ENCODE measurements around the gene VIM. TPM values are rescaled to one million over a fixed set of nuclear protein-coding genes. Genes with fewer than 3 reads are reported as not detected.

The VIM gene
- total and polyA plus RNA-seq, 2 experiments from 2014 or later, result 258 to 1,157 TPM

DNA sequence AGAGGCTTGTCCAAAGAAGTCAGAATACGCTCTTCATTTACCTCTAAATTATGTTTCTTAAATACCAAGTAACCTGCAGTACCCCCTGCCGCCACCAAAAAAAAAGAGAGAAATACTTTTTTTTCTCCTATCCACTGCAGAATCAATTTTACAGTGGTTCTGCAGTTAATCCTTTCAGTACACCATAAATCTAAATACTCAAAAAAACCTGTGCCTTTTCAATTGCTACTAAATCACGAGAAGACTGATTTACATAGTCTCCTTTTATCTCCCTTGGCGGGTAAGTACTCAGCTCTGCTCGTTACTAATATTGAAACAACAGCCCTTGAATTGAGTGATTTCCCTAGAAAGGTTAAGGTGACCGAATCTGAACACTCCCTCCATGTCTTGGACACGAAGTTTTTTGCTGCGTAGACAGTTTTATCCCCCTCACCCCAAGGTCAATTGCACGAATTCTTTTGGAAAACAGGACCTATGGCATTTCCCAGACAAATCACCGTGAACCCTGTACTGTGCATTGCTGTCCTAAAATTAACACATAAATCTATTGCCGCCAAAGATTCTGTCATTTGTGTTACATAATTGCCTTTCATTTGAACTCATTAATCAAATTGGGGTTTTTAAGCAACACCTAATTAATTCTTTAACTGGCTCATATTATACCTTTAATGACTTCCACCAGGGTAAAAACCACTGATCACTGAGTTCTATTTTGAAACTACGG, 512 bp upstream of the VIM start:
- Histone ChIP-seq H3K27ac (peak overlapping the region; percentile 84), H3K4me1 (ENCODE audit: low read depth) (peaks cover 10% of the 10 kb centered on the region), H3K27me3 (no peaks in the 10 kb centered on the region), H3K4me3 (peak overlapping the region; percentile 62), H3K9me3 (ENCODE audit: low read depth) (no peaks in the 10 kb centered on the region), H3K36me3 (peaks cover 8% of the 10 kb centered on the region)
- DNase-seq (ENCODE audit: low read depth in 1 of 2, low spot score in 1 of 2), result peak in 1 of 2 donors; percentile 13
- TF ChIP-seq CTCF (IDR thresholded peaks at IDR 0.05; ENCODE audit: low read depth, low read length), result peak; percentile 45

DNA sequence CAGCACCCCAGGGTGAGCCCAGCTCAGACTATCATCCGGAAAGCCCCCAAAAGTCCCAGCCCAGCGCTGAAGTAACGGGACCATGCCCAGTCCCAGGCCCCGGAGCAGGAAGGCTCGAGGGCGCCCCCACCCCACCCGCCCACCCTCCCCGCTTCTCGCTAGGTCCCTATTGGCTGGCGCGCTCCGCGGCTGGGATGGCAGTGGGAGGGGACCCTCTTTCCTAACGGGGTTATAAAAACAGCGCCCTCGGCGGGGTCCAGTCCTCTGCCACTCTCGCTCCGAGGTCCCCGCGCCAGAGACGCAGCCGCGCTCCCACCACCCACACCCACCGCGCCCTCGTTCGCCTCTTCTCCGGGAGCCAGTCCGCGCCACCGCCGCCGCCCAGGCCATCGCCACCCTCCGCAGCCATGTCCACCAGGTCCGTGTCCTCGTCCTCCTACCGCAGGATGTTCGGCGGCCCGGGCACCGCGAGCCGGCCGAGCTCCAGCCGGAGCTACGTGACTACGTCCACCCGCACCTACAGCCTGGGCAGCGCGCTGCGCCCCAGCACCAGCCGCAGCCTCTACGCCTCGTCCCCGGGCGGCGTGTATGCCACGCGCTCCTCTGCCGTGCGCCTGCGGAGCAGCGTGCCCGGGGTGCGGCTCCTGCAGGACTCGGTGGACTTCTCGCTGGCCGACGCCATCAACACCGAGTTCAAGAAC, 1.1 kb downstream of the VIM start:
- peaks cover 24% of the 10 kb centered on the region for H3K36me3 ChIP-seq
- peak; percentile 3 for TF ChIP-seq CTCF (IDR thresholded peaks at IDR 0.05; ENCODE audit: low read depth, low read length)
- no peaks in the 10 kb centered on the region for H3K9me3 ChIP-seq (ENCODE audit: low read depth)
- DNase-seq (ENCODE audit: low read depth in 1 of 2, low spot score in 1 of 2), result peak; percentile 91 to 95
- H3K27ac ChIP-seq, result peak overlapping the region; percentile 84
- peak overlapping the region; percentile 62 for H3K4me3 ChIP-seq
- H3K27me3 ChIP-seq, result no peaks in the 10 kb centered on the region
- H3K4me1 ChIP-seq (ENCODE audit: low read depth), result peaks cover 10% of the 10 kb centered on the region

GRCh38 chr10:17229717-17229966, 1.6 kb downstream of the VIM start:
- peak overlapping the region; percentile 84 for H3K27ac ChIP-seq
- DNase-seq (ENCODE audit: low read depth in 1 of 2, low spot score in 1 of 2), result no peak
- H3K9me3 ChIP-seq (ENCODE audit: low read depth), result no peaks in the 10 kb centered on the region
- H3K27me3 ChIP-seq, result no peaks in the 10 kb centered on the region
- peaks cover 10% of the 10 kb centered on the region for H3K4me1 ChIP-seq (ENCODE audit: low read depth)
- peak overlapping the region; percentile 62 for H3K4me3 ChIP-seq
- TF ChIP-seq CTCF (IDR thresholded peaks at IDR 0.05; ENCODE audit: low read depth, low read length), result no peak
- H3K36me3 ChIP-seq, result peaks cover 29% of the 10 kb centered on the region

GRCh38 chr10:17229967-17230682, 2.1 kb downstream of the VIM start:
- peak overlapping the region; percentile 84 for H3K27ac ChIP-seq
- H3K27me3 ChIP-seq, result no peaks in the 10 kb centered on the region
- H3K4me1 ChIP-seq (ENCODE audit: low read depth), result peaks cover 10% of the 10 kb centered on the region
- peak; percentile 83 to 84 for DNase-seq (ENCODE audit: low read depth in 1 of 2, low spot score in 1 of 2)
- H3K36me3 ChIP-seq, result peaks cover 33% of the 10 kb centered on the region
- H3K9me3 ChIP-seq (ENCODE audit: low read depth), result no peaks in the 10 kb centered on the region
- TF ChIP-seq CTCF (IDR thresholded peaks at IDR 0.05; ENCODE audit: low read depth, low read length), result no peak
- peak overlapping the region; percentile 62 for H3K4me3 ChIP-seq

DNA sequence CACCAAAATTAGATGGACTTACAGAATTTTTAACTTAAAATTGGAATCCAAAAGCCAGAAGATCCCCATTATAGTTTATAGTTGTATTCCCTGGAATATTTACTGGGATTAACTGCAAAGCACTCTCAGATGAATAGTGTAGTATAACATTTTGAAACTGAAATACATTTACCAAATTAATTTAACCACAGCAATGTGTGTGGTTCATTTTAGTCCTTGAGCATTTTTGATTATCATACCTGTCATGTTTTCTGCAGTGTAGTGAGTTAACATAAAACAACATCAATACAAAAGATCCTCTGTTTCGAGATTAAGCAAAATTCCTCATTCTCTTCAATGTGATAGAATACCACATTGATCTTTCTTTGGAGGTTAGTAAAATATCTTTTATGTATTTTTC, 3.7 kb downstream of the VIM start:
- Histone ChIP-seq H3K27ac (no peak overlapping the region), H3K4me3 (no peak overlapping the region), H3K27me3 (no peaks in the 10 kb centered on the region), H3K4me1 (ENCODE audit: low read depth) (peaks cover 10% of the 10 kb centered on the region), H3K36me3 (peaks cover 49% of the 10 kb centered on the region), H3K9me3 (ENCODE audit: low read depth) (no peaks in the 10 kb centered on the region)
- no peak for TF ChIP-seq CTCF (IDR thresholded peaks at IDR 0.05; ENCODE audit: low read depth, low read length)
- DNase-seq (ENCODE audit: low read depth in 1 of 2, low spot score in 1 of 2), result no peak
